Thyroid gland (tissue), 4 donors: ENCODE measurements around the gene INF2. TPM values are rescaled to one million over a fixed set of nuclear protein-coding genes. Genes with fewer than 3 reads are reported as not detected.

ENCODE experiments used
- DNase-seq, 2 donors: peaks; one replicate each; pipeline ENCODE4 v3.0.0-alpha.2; 2019
- H3K27ac ChIP-seq, 3 donors: fragments of 200-600 bp; sonication (generic); 1 replicate in 2 of 3; 2 replicates in 1 of 3; pipeline ENCODE4 v1.5.1; 2016 to 2019; ENCODE audit warnings: mild to moderate bottlenecking in 1 of 3, moderate library complexity in 1 of 3
- H3K27me3 ChIP-seq: fragments of 200-600 bp; sonication (generic); one replicate; pipeline ENCODE4 v1.5.1; 2019
- H3K36me3 ChIP-seq, 2 donors: fragments of 200-600 bp; sonication (generic); one replicate each; pipeline ENCODE4 v1.5.1; 2016 to 2019
- H3K4me1 ChIP-seq, 2 donors: fragments of 200-600 bp; sonication (generic); one replicate each; pipeline ENCODE4 v1.5.1; 2017 to 2019
- H3K4me3 ChIP-seq, 3 donors: fragments of 200-600 bp; sonication (generic); replicated peaks in 1 of 3; 1 replicate in 2 of 3; 2 replicates in 1 of 3; pipeline ENCODE4 v1.5.1; 2016; ENCODE audit warnings: mild to moderate bottlenecking in 1 of 3
- H3K9me3 ChIP-seq: fragments of 200-600 bp; sonication (generic); one replicate; pipeline ENCODE4 v1.5.1; 2017
- POLR2A ChIP-seq, 2 donors: fragments of 450-650 bp; IDR thresholded peaks; one replicate each; pipeline ENCODE4 v1.6.1; 2017; ENCODE audit warnings: antibody characterized with exemption in 2 of 2, mild to moderate bottlenecking in 2 of 2, moderate library complexity in 1 of 2
- WGBS, 2 donors: methylation state at CpG; one replicate each; pipeline ENCODE4 v1.1.5; 2017; 5-methylcytosine and 5-hydroxymethylcytosine counted together
- intact Hi-C: fragments of 100-400 bp; cut with DNase I; formaldehyde crosslinking; loops from one replicate; pipeline ENCODE4 v1.15.1; 2023
- total RNA-seq, 4 donors: library from RNA; depleted of rRNA; stranded (reverse); fragments of >200 nt; gene quantifications; one replicate each; pipeline ENCODE4 v1.2.3, GENCODE V29; 2016
- TF ChIP-seq, protein P1 (sequence below), 6 experiments: fragments of 200-600 bp in 3 of 6; fragments of 450-650 bp in 3 of 6; sonication (generic) in 3 of 6; IDR thresholded peaks; one replicate each; pipeline ENCODE4 v1.5.1; 2016 to 2019; ENCODE audit warnings: antibody characterized with exemption in 6 of 6, mild to moderate bottlenecking in 2 of 6, inconsistent platforms in 1 of 6, moderate library complexity in 1 of 6

The INF2 gene
- total RNA-seq, 4 donors from 2014 or later, result 35.1 to 54.7 (median 42.5) TPM

DNA sequence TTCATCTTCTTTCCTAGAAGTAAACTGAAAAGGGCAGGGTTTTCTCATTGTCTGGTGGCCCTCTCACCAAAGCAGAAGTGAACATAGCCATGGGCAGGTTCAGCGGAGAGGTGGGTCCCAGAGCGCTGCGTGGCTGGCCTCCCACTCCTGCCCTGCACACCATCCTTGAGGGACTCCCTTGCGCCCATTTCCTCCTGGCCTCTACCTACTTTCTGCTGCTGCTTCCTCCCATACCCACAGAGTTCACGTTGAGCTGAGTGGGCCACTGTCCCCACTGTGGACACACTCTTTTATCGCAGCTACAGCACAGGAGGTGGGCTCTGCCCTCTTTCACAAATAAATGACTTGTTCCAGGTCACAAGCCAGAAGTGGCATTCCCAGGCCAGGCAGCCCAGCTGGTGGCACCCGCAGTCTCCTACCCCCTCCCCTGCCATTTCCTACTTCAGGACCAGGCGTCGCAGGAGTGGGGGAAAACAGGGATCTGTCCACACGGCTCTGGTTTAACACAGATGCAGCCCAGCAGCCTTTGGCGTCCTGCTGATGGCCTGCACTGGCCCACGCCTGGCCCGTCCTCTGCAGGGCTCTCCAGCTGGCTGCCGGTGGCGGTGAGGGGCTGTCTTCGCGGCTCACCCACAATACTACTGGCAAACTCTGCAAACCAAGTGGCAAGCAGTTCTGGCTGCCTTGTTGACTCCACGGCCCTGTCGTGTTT lies 68.4 kb downstream of the INF2 start:
- DNase-seq, result no peak
- H3K27ac ChIP-seq, result no peak overlapping the region
- 89 to 93% methylated on average over 19 of the region's 19 CpGs for WGBS, 2 donors
- no peak for TF ChIP-seq POLR2A (IDR thresholded peaks at IDR 0.05)
- TF ChIP-seq, protein P1, sequence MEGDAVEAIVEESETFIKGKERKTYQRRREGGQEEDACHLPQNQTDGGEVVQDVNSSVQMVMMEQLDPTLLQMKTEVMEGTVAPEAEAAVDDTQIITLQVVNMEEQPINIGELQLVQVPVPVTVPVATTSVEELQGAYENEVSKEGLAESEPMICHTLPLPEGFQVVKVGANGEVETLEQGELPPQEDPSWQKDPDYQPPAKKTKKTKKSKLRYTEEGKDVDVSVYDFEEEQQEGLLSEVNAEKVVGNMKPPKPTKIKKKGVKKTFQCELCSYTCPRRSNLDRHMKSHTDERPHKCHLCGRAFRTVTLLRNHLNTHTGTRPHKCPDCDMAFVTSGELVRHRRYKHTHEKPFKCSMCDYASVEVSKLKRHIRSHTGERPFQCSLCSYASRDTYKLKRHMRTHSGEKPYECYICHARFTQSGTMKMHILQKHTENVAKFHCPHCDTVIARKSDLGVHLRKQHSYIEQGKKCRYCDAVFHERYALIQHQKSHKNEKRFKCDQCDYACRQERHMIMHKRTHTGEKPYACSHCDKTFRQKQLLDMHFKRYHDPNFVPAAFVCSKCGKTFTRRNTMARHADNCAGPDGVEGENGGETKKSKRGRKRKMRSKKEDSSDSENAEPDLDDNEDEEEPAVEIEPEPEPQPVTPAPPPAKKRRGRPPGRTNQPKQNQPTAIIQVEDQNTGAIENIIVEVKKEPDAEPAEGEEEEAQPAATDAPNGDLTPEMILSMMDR (IDR thresholded peaks at IDR 0.05), result no peak
- H3K4me3 ChIP-seq, result no peak overlapping the region
- H3K4me1 ChIP-seq, result peaks cover 11 to 15% of the 10 kb centered on the region in 2 donors
- H3K27me3 ChIP-seq, result no peaks in the 10 kb centered on the region
- H3K36me3 ChIP-seq, result peaks cover 27 to 39% of the 10 kb centered on the region in 2 donors
- intact Hi-C loops, result no loop called here
- H3K9me3 ChIP-seq, result no peaks in the 10 kb centered on the region

DNA sequence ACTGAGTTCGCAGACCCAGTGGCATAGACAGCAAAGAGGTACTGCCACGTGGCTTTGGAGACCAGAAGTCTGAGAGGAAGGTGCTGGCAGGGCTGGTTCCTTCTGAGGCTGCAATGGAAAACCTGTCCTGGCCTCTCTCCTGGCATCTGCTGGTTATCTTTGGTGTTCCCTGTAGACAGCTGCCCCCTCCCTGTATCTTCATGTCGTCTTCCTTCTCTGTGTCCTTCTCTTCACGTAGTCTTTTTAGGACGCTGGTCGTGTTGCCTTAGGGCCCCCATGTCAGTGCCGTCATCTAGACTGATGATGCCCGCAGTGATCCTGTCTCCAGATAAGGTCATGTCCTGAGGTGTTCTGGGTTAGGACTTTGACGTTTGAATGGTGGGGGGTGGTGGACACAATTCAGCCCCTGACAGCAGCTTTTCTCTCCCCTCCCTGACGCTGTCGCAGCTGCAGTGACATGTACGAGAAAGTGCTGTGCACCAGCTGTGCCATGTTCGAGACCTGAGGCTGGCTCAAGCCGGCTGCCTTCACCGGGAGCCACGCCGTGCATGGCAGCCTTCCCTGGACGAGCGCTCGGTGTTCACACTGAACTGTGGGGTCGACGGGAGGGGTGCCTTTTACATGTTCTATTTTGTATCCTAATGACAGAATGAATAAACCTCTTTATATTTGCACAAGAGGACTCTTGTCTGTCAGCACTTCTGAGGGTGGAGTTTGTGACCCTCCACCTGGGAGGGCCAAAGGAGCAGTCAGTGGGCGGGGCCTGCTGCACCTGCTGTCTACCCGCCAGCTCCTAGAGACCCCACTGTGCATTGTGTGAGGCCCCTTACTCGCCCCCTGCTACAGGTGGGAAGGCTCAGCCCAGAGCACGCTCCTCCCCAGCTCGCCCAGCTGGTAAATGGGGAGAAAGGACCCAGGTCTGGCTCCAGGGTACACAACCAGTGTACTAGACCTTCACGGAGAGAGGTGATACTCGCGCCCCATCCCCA lies 69.9 kb downstream of the INF2 start:
- H3K4me1 ChIP-seq, result peaks cover 3 to 8% of the 10 kb centered on the region in 2 donors
- TF ChIP-seq POLR2A (IDR thresholded peaks at IDR 0.05), result no peak
- TF ChIP-seq, protein P1 (IDR thresholded peaks at IDR 0.05), result no peak
- no peaks in the 10 kb centered on the region for H3K27me3 ChIP-seq
- DNase-seq, result no peak
- intact Hi-C loops, result no loop called here
- H3K4me3 ChIP-seq, result no peak overlapping the region
- H3K9me3 ChIP-seq, result no peaks in the 10 kb centered on the region
- 93 to 95% methylated on average over 28 to 29 of the region's 30 CpGs for WGBS, 2 donors
- no peak overlapping the region for H3K27ac ChIP-seq
- H3K36me3 ChIP-seq, result peaks cover 27 to 39% of the 10 kb centered on the region in 2 donors

DNA sequence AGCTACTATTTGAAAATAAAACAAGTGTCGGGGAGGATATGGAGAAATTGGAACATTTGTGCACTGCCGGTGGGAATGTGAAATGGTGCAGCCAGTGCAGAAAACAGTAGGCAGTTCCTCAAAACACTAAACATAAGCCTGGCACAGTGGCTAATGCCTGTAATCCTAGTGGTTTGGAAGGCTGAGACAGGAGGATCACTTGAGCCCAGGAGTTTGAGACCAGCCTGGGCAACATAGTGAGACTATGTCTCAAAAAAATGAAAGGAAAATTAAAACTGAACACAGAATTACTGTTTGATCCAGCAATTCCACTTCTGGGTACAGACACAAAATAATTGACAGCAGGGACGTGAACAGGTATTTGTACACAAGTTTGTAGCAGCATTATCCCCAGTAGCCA lies 76.1 kb downstream of the INF2 start:
- DNase-seq, result no peak
- Histone ChIP-seq H3K9me3 (no peaks in the 10 kb centered on the region), H3K4me1 (peaks cover 9 to 13% of the 10 kb centered on the region in 2 donors), H3K27me3 (no peaks in the 10 kb centered on the region), H3K27ac (no peak overlapping the region), H3K36me3 (peaks cover 0 to 3% of the 10 kb centered on the region in 2 donors), H3K4me3 (no peak overlapping the region)
- intact Hi-C loops, result no loop called here
- TF ChIP-seq, protein P1 (IDR thresholded peaks at IDR 0.05), result no peak
- TF ChIP-seq POLR2A (IDR thresholded peaks at IDR 0.05), result no peak
- WGBS, 2 donors, result 95% methylated on average over 3 of the region's 3 CpGs

DNA sequence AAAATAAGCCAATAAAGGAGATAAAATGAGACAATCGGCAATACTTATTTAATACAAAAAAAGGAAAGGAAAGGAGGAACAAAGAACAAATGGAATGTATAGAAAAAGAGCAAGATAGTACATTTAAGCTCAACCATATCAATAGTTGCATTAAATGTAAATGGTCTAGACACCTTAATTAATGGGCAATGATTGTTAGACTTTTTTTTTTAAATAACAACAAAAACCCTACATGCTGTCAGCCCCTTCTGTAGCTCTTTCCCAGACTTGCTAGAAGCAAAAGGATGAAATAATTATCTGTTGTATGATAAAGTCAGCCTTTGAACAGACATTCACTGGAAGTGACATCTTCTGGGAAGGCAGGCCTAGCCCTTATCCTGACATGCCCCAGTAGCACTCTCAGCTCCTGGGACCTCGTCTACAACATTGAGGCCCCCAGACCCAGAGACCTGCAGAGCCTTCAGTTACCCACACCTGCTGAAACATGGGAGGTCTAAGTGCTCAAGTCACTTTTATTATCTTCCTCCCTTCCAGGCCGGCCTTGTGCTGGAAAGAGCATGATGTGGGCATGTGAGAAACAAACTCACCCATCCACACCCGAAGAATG lies 76.9 kb downstream of the INF2 start:
- WGBS, 2 donors, result 94 to 97% methylated on average over 4 of the region's 4 CpGs
- Histone ChIP-seq H3K4me1 (peaks cover 9 to 13% of the 10 kb centered on the region in 2 donors), H3K36me3 (peaks cover 0 to 4% of the 10 kb centered on the region in 2 donors), H3K9me3 (no peaks in the 10 kb centered on the region), H3K27me3 (no peaks in the 10 kb centered on the region), H3K27ac (no peak overlapping the region), H3K4me3 (no peak overlapping the region)
- DNase-seq, result no peak
- intact Hi-C loops, result no loop called here
- TF ChIP-seq POLR2A (IDR thresholded peaks at IDR 0.05), result no peak
- TF ChIP-seq, protein P1 (IDR thresholded peaks at IDR 0.05), result no peak
